Transverse colon (tissue), 4 donors: Measurements from ENCODE around the gene SLC7A9.

Experiments
- CTCF ChIP-seq, 5 experiments: fragments of 200-600 bp in 3 of 5; fragments of 450-650 bp in 2 of 5; sonication (generic) in 3 of 5; IDR thresholded peaks; 1 replicate in 2 of 5; 2 replicates in 3 of 5; pipeline ENCODE4 v1.5.1; 2016 to 2017; ENCODE audit warnings: antibody characterized with exemption in 5 of 5, inconsistent platforms in 3 of 5, mild to moderate bottlenecking in 2 of 5, moderate library complexity in 1 of 5
- POLR2AphosphoS5 ChIP-seq, 3 donors: sonication (generic); formaldehyde crosslinking; IDR thresholded peaks; one replicate each; pipeline ENCODE4 v1.6.1; 2016; ENCODE audit warnings: antibody characterized with exemption in 3 of 3

GRCh38 chr19:32812571-32812970 is 57.0 kb downstream of the SLC7A9 start:
- TF ChIP-seq CTCF (IDR thresholded peaks at IDR 0.05) (no peak), POLR2AphosphoS5 (IDR thresholded peaks at IDR 0.05) (no peak)
